K562 treated with DMSO at 1 percent for 48 hours (cell line): ENCODE results near the gene SURF1. TPM values are rescaled to one million over a fixed set of nuclear protein-coding genes. Genes with fewer than 3 reads are reported as not detected.

ENCODE experiments used
- total RNA-seq: library from RNA; unstranded; fragments of 300-600 nt; gene quantifications from 2 replicates; pipeline ENCODE4 v1.2.3, GENCODE V29; 2022; ENCODE audit warnings: low replicate concordance; ENCODE audit errors: extremely low read depth

The SURF1 gene
- not detected in 2 replicates for total RNA-seq

GRCh38 chr9:133356391-133357091 lies at the start of gene SURF1, which contains the start of gene SURF2:
TSS of gene SURF1 (minus strand) at chr9:133356487. CDS start at chr9:133356453, 34 bp downstream.
TSS of gene SURF2 (plus strand) at chr9:133356550. CDS start at chr9:133356593, 43 bp downstream.

GRCh38 chr9:133375724-133376654 lies 19.7 kb upstream of the SURF1 start, which contains the start of the genes STKLD1 and SURF4:
TSS of gene STKLD1 (plus strand) at chr9:133376366. CDS start at chr9:133376474, 108 bp downstream.
TSS of gene SURF4 (minus strand) at chr9:133376060. CDS start at chr9:133375969, 91 bp downstream.

GRCh38 chr9:133347985-133348717 lies 8.1 kb downstream of the SURF1 start, which contains the start of the genes MED22 and RPL7A:
TSS of gene MED22 (minus strand) at chr9:133348131. CDS start at chr9:133346662, 1,469 bp downstream.
TSS of gene RPL7A (plus strand) at chr9:133348218. CDS start at chr9:133348244, 26 bp downstream.

GRCh38 chr9:133335924-133336811 lies 20.1 kb downstream of the SURF1 start, which contains the start of gene SURF6:
TSS of gene SURF6 (minus strand) at chr9:133336188. CDS start at chr9:133336132, 56 bp downstream.

Other genes with a start within 250 kb of the SURF1 start
- gene RALGDS, start 235.2 kb downstream of the SURF1 start, total RNA-seq: not detected in 2 replicates
- gene GBGT1, start 192.6 kb downstream of the SURF1 start, total RNA-seq: not detected in 2 replicates
- gene OBP2B, start 147.2 kb downstream of the SURF1 start, total RNA-seq: not detected in 2 replicates
- not detected in 2 replicates for gene ABO, start 81.3 kb downstream of the SURF1 start, total RNA-seq
- not detected in 2 replicates for gene SURF6, start 20.3 kb downstream of the SURF1 start, total RNA-seq
- not detected in 2 replicates for gene MED22, start 8.4 kb downstream of the SURF1 start, total RNA-seq
- gene RPL7A, start 8.3 kb downstream of the SURF1 start, total RNA-seq: 3,158 and 3,735 TPM in 2 replicates
- gene SURF2, start 63 bp upstream of the SURF1 start, total RNA-seq: not detected in 2 replicates
- gene SURF4, start 19.6 kb upstream of the SURF1 start, total RNA-seq: 175 TPM in 1 of 2 replicates, not detected in the other
- not detected in 2 replicates for gene STKLD1, start 19.9 kb upstream of the SURF1 start, total RNA-seq
- not detected in 2 replicates for gene REXO4, start 61.5 kb upstream of the SURF1 start, total RNA-seq
- not detected in 2 replicates for gene ADAMTS13, start 65.9 kb upstream of the SURF1 start, total RNA-seq
- not detected in 2 replicates for gene CACFD1, start 103.5 kb upstream of the SURF1 start, total RNA-seq
- not detected in 2 replicates for gene SLC2A6, start 122.6 kb upstream of the SURF1 start, total RNA-seq
- gene MYMK, start 168.5 kb upstream of the SURF1 start, total RNA-seq: not detected in 2 replicates
- not detected in 2 replicates for gene ADAMTSL2, start 178.2 kb upstream of the SURF1 start, total RNA-seq